A673 (cell line): Measurements from ENCODE around the gene CEP68. TPM values are rescaled to one million over a fixed set of nuclear protein-coding genes. Genes with fewer than 3 reads are reported as not detected.

Source experiments
- BruUV-seq: library from RNA; stranded (reverse); fragments of 400-500 nt; replicated peaks from 2 replicates; lab custom pipeline; 2021; lab: Mats Ljungman, UMichigan
- CTCF ChIA-PET: fragments of 300-600 bp; sonication (Branson Sonifier 250); formaldehyde crosslinking; loops from one replicate; lab custom pipeline; 2022; ENCODE audit warnings: antibody characterized with exemption; lab: Charles Lee
- POLR2A ChIA-PET: fragments of 300-600 bp; sonication (Branson Sonifier 250); formaldehyde crosslinking; loops from one replicate; lab custom pipeline; 2022; ENCODE audit warnings: antibody characterized with exemption; ENCODE audit not compliant: low non-redundant PET; lab: Charles Lee
- DNase-seq: peaks from one replicate; pipeline ENCODE4 v3.0.0-alpha.2; 2015; ENCODE audit warnings: low spot score
- H3K27ac ChIP-seq: fragments of 200-600 bp; sonication (generic); 2 replicates; pipeline ENCODE4 v1.5.1; 2016; ENCODE audit warnings: mixed run types, low read depth, mild to moderate bottlenecking, mixed read lengths, antibody characterized with exemption, low read length; ENCODE audit not compliant: poor library complexity, severe bottlenecking
- H3K27me3 ChIP-seq: fragments of 200-600 bp; sonication (generic); replicated peaks from 2 replicates; pipeline ENCODE4 v1.6.1; 2017; ENCODE audit warnings: mixed run types, low read depth, mild to moderate bottlenecking, mixed read lengths, antibody characterized with exemption, low read length; ENCODE audit not compliant: insufficient read depth, poor library complexity
- H3K36me3 ChIP-seq: fragments of 200-600 bp; sonication (generic); 2 replicates; pipeline ENCODE4 v1.6.1; 2016; ENCODE audit warnings: mixed run types, mild to moderate bottlenecking, mixed read lengths, antibody characterized with exemption, low read length; ENCODE audit not compliant: insufficient read depth, poor library complexity, severe bottlenecking
- H3K4me1 ChIP-seq: fragments of 200-600 bp; sonication (generic); 2 replicates; pipeline ENCODE4 v1.6.1; 2017; ENCODE audit warnings: mixed run types, mild to moderate bottlenecking, mixed read lengths, antibody characterized with exemption, low read length; ENCODE audit not compliant: insufficient read depth, poor library complexity, severe bottlenecking
- H3K4me3 ChIP-seq: fragments of 200-600 bp; sonication (generic); 2 replicates; pipeline ENCODE4 v1.5.1; 2016; ENCODE audit warnings: low read depth, mixed run types, mild to moderate bottlenecking, mixed read lengths, low read length; ENCODE audit not compliant: poor library complexity, severe bottlenecking
- H3K9me3 ChIP-seq: fragments of 200-600 bp; sonication (generic); 2 replicates; pipeline ENCODE4 v1.6.1; 2016; ENCODE audit warnings: mixed run types, low read depth, mild to moderate bottlenecking, mixed read lengths, antibody characterized with exemption, low read length; ENCODE audit not compliant: poor library complexity, severe bottlenecking
- EZH2 ChIP-seq: fragments of 200-600 bp; sonication (generic); IDR thresholded peaks from 2 replicates; pipeline ENCODE4 v1.6.1; 2017; ENCODE audit warnings: borderline replicate concordance, low read depth, mild to moderate bottlenecking, mixed read lengths, antibody characterized with exemption, low read length; ENCODE audit not compliant: poor library complexity, severe bottlenecking
- intact Hi-C: fragments of 100-400 bp; cut with micrococcal nuclease; formaldehyde crosslinking; loops from one replicate; pipeline ENCODE4 v1.10.0; 2022; ENCODE audit not compliant: unreplicated experiment
- total RNA-seq: library from RNA; stranded (reverse); gene quantifications from 2 replicates; pipeline ENCODE4 v1.2.3, GENCODE V29; 2021
- TF ChIP-seq, protein P1 (sequence below): fragments of 300-800, 200-600 bp; sonication (generic); conservative IDR thresholded peaks from 2 replicates; pipeline ENCODE4 v1.5.1; 2017; ENCODE audit warnings: low read depth, mild to moderate bottlenecking, antibody characterized with exemption, low read length, moderate library complexity, mixed read lengths

The CEP68 gene
- total RNA-seq, 1 experiment from 2014 or later, result 10.1 TPM

DNA sequence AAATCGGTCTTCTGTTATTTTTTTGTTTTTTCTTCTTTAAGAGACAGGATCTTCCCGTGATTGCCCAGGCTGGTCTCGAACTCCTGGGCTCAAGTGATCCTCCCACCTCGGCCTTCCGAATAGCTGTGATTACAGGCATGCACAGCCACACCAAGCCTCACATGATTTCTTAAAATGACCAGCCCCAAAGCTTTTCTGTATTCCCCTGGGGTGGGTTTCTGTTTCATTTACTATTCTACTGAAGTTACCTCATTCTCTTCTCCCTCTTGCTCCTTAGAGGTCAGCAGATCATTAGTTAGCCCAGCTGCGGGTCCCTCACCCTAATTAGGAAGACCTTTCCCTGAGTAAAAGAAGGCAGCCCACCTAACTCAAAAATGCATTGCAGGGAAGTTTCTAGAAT, 39.4 kb upstream of the CEP68 start:
- CTCF ChIA-PET, result no interaction called here
- POLR2A ChIA-PET, result no interaction called here

DNA sequence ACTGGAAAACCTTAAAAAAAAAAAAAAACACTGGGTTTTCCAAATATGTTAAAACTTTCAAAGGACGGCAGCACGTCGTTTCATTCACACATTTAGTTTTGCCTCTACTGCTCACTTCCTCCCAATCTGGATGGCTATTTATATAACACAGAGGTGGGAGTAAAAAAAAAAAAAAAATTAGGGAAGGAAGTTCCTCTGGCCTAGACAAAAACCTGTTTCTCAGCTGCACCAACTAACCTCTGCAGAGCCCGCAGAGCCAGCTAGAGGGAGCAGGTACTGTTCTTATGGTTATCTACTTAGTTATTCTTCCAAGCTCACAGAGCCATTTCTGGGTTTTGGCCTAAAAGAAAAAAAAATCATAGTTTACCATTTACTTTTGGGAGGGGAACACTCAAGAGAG, 38.9 kb upstream of the CEP68 start:
- no peak for DNase-seq
- Histone ChIP-seq H3K4me3 (no peak overlapping the region), H3K27me3 (no peaks in the 10 kb centered on the region), H3K4me1 (no peaks in the 10 kb centered on the region), H3K9me3 (no peaks in the 10 kb centered on the region), H3K27ac (no peak overlapping the region), H3K36me3 (peaks cover 83% of the 10 kb centered on the region)
- intact Hi-C loops, result no loop called here
- CTCF ChIA-PET, result no interaction called here
- POLR2A ChIA-PET, result no interaction called here
- no TSS peak for BruUV-seq
- TF ChIP-seq EZH2, result no peak
- TF ChIP-seq, protein P1, sequence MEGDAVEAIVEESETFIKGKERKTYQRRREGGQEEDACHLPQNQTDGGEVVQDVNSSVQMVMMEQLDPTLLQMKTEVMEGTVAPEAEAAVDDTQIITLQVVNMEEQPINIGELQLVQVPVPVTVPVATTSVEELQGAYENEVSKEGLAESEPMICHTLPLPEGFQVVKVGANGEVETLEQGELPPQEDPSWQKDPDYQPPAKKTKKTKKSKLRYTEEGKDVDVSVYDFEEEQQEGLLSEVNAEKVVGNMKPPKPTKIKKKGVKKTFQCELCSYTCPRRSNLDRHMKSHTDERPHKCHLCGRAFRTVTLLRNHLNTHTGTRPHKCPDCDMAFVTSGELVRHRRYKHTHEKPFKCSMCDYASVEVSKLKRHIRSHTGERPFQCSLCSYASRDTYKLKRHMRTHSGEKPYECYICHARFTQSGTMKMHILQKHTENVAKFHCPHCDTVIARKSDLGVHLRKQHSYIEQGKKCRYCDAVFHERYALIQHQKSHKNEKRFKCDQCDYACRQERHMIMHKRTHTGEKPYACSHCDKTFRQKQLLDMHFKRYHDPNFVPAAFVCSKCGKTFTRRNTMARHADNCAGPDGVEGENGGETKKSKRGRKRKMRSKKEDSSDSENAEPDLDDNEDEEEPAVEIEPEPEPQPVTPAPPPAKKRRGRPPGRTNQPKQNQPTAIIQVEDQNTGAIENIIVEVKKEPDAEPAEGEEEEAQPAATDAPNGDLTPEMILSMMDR, result peak; percentile 22; the same call in 1 of the 2 replicates

More for the DNA sequence above, 39.4 kb upstream of the CEP68 start:
- Histone ChIP-seq H3K36me3 (peaks cover 78% of the 10 kb centered on the region), H3K9me3 (no peaks in the 10 kb centered on the region), H3K4me3 (no peak overlapping the region), H3K27ac (no peak overlapping the region), H3K27me3 (no peaks in the 10 kb centered on the region), H3K4me1 (no peaks in the 10 kb centered on the region)
- intact Hi-C loops, result no loop called here
- no peak for TF ChIP-seq EZH2
- TF ChIP-seq, protein P1, result no peak
- no TSS peak for BruUV-seq
- no peak for DNase-seq

DNA sequence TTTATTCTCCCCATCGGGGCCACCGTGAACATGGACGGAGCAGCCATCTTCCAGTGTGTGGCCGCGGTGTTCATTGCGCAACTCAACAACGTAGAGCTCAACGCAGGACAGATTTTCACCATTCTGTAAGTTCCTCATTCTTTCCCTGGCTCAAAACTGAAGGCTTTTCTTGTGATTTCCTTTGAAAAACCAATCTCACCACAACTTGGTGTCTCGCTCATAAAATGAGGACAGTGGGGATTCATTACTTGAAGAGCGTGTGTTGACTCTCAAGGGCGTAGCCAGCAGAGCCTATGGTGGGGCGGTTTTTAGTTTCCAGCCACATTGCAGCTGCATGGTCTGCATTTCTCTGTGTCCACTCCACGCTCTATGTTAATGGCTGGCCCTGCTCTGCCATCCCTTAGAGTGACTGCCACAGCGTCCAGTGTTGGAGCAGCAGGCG, 38.1 kb upstream of the CEP68 start:
- no TSS peak for BruUV-seq
- POLR2A ChIA-PET, result no interaction called here
- Histone ChIP-seq H3K9me3 (no peaks in the 10 kb centered on the region), H3K4me1 (no peaks in the 10 kb centered on the region), H3K36me3 (peaks cover 81% of the 10 kb centered on the region), H3K4me3 (no peak overlapping the region), H3K27ac (no peak overlapping the region), H3K27me3 (no peaks in the 10 kb centered on the region)
- intact Hi-C loops, result no loop called here
- no peak for DNase-seq
- CTCF ChIA-PET, result no interaction called here
- TF ChIP-seq, protein P1, result no peak
- TF ChIP-seq EZH2, result no peak
